Activated naive CD4-positive, alpha-beta T cell treated with anti-CD3 and anti-CD28 coated beads, Interleukin-2, amount 10 ng/mL, durations not matched to agents 7 days and 5 days (primary cell): ENCODE data around the gene CIDEB.
"Not testable (repeated sequence)": the region's sequence is repeated elsewhere in the genome, so short reads cannot be mapped to it uniquely, and the experiment has no call there.

Experiments
- CTCF ChIA-PET: fragments of 350-600 bp; sonication (Branson Sonifier 250); formaldehyde crosslinking; loops from one replicate; lab custom pipeline; 2021; ENCODE audit warnings: antibody characterized with exemption; lab: Charles Lee
- DNase-seq: peaks from one replicate; pipeline ENCODE4 v3.0.0-alpha.2; 2020
- H3K27ac Mint-ChIP-seq: one replicate; pipeline ENCODE4 v1.8.0; 2021; ENCODE audit warnings: mild to moderate bottlenecking, moderate library complexity, mixed read lengths
- H3K27me3 Mint-ChIP-seq: one replicate; pipeline ENCODE4 v1.8.0; 2021; ENCODE audit warnings: mild to moderate bottlenecking, mixed read lengths
- H3K36me3 Mint-ChIP-seq: one replicate; pipeline ENCODE4 v1.8.0; 2021; ENCODE audit warnings: mixed read lengths
- H3K4me1 Mint-ChIP-seq: one replicate; pipeline ENCODE4 v1.8.0; 2021; ENCODE audit warnings: mixed read lengths
- H3K4me3 Mint-ChIP-seq: one replicate; pipeline ENCODE4 v1.8.0; 2021; ENCODE audit warnings: mild to moderate bottlenecking, moderate library complexity, mixed read lengths
- H3K9me3 Mint-ChIP-seq: one replicate; pipeline ENCODE4 v1.8.0; 2021; ENCODE audit warnings: mixed read lengths

The CIDEB gene

GRCh38 chr14:24327914-24328313 lies 20.1 kb upstream of the CIDEB start:
- peak; percentile 48 for DNase-seq
- Mint-ChIP-seq H3K27me3 (peaks cover 80% of the 10 kb centered on the region), H3K4me1 (peaks cover 43% of the 10 kb centered on the region)
- H3K4me3 Mint-ChIP-seq, H3K9me3 Mint-ChIP-seq, H3K27ac Mint-ChIP-seq, H3K36me3 Mint-ChIP-seq: not testable (repeated sequence)
- CTCF ChIA-PET, result interaction anchor here (1.1 to 18.8 kb wide), 3 partner anchors 8 to 102 kb away, joined by 3 to 557 read pairs (median 129); partner anchors contain the start of genes CBLN3, CIDEB, KHNYN and LTB4R

- H3K4me3 Mint-ChIP-seq, result no peak overlapping the region
- H3K36me3 Mint-ChIP-seq, result no peaks in the 10 kb centered on the region
- H3K4me1 Mint-ChIP-seq, result peaks cover 38% of the 10 kb centered on the region
- no peak overlapping the region for H3K27ac Mint-ChIP-seq
- no peaks in the 10 kb centered on the region for H3K9me3 Mint-ChIP-seq
- CTCF ChIA-PET, result interaction anchor here (0.7 to 18.8 kb wide), 6 partner anchors 9 to 112 kb away, joined by 3 to 557 read pairs (median 3); partner anchors contain the start of genes CBLN3, CIDEB, KHNYN and LTB4R
- peaks cover 80% of the 10 kb centered on the region for H3K27me3 Mint-ChIP-seq
- DNase-seq, result no peak
These were observed 19.5 kb upstream of the CIDEB start for GRCh38 chr14:24327303-24327702.

GRCh38 chr14:24325963-24326362 lies 18.2 kb upstream of the CIDEB start:
- Mint-ChIP-seq H3K27me3 (peaks cover 75% of the 10 kb centered on the region), H3K27ac (no peak overlapping the region), H3K4me1 (peaks cover 27% of the 10 kb centered on the region), H3K4me3 (no peak overlapping the region), H3K9me3 (no peaks in the 10 kb centered on the region), H3K36me3 (no peaks in the 10 kb centered on the region)
- DNase-seq, result no peak
- CTCF ChIA-PET, result interaction anchor here (2.2 to 18.8 kb wide), 2 partner anchors 8 to 104 kb away, joined by 9 to 557 read pairs; partner anchors contain the start of genes CBLN3 and KHNYN

- H3K27me3 Mint-ChIP-seq, result peaks cover 76% of the 10 kb centered on the region
- CTCF ChIA-PET, result interaction anchor here (0.7 to 18.8 kb wide), 5 partner anchors 8 to 105 kb away, joined by 3 to 557 read pairs (median 6); partner anchors contain the start of genes CBLN3, KHNYN and LTB4R2
- no peaks in the 10 kb centered on the region for H3K36me3 Mint-ChIP-seq
- H3K4me1 Mint-ChIP-seq, result peaks cover 27% of the 10 kb centered on the region
- no peaks in the 10 kb centered on the region for H3K9me3 Mint-ChIP-seq
- H3K4me3 Mint-ChIP-seq, result no peak overlapping the region
- no peak overlapping the region for H3K27ac Mint-ChIP-seq
- no peak for DNase-seq
These were observed 17.3 kb upstream of the CIDEB start for GRCh38 chr14:24325041-24325530.

- Mint-ChIP-seq H3K9me3 (no peaks in the 10 kb centered on the region), H3K27ac (no peak overlapping the region), H3K36me3 (no peaks in the 10 kb centered on the region), H3K4me1 (peaks cover 18% of the 10 kb centered on the region), H3K27me3 (peaks cover 76% of the 10 kb centered on the region), H3K4me3 (no peak overlapping the region)
- CTCF ChIA-PET, result interaction anchor here (1.5 to 18.8 kb wide), 4 partner anchors 10 to 106 kb away, joined by 3 to 557 read pairs (median 8); partner anchors contain the start of genes CBLN3, KHNYN and LTB4R2
- no peak for DNase-seq
These were observed 16.2 kb upstream of the CIDEB start for GRCh38 chr14:24324024-24324423.

- H3K4me3 Mint-ChIP-seq, result no peak overlapping the region
- peaks cover 13% of the 10 kb centered on the region for H3K4me1 Mint-ChIP-seq
- peaks cover 81% of the 10 kb centered on the region for H3K27me3 Mint-ChIP-seq
- H3K9me3 Mint-ChIP-seq, result no peaks in the 10 kb centered on the region
- H3K27ac Mint-ChIP-seq, result no peak overlapping the region
- no peak for DNase-seq
- H3K36me3 Mint-ChIP-seq, result no peaks in the 10 kb centered on the region
- CTCF ChIA-PET, result interaction anchor here (0.9 to 18.8 kb wide), 5 partner anchors 10 to 108 kb away, joined by 3 to 557 read pairs (median 8); partner anchors contain the start of genes CBLN3, CIDEB, KHNYN and LTB4R2
These were observed 15.6 kb upstream of the CIDEB start for GRCh38 chr14:24323341-24323740.

- Mint-ChIP-seq H3K4me3 (no peak overlapping the region), H3K9me3 (no peaks in the 10 kb centered on the region), H3K4me1 (peaks cover 11% of the 10 kb centered on the region), H3K27me3 (peaks cover 82% of the 10 kb centered on the region), H3K27ac (no peak overlapping the region), H3K36me3 (peaks cover 3% of the 10 kb centered on the region)
- DNase-seq, result no peak
- CTCF ChIA-PET, result interaction anchor here (0.9 to 2.2 kb wide), 5 partner anchors 10 to 113 kb away, joined by 3 to 8 read pairs (median 4); partner anchors contain the start of genes CIDEB and LTB4R2
These were observed 14.9 kb upstream of the CIDEB start for GRCh38 chr14:24322672-24323071.

GRCh38 chr14:24321212-24321975 lies 13.6 kb upstream of the CIDEB start:
- Mint-ChIP-seq H3K27ac (no peak overlapping the region), H3K9me3 (no peaks in the 10 kb centered on the region), H3K36me3 (peaks cover 3% of the 10 kb centered on the region), H3K4me1 (peaks cover 9% of the 10 kb centered on the region), H3K27me3 (peaks cover 77% of the 10 kb centered on the region), H3K4me3 (no peak overlapping the region)
- CTCF ChIA-PET, result interaction anchor here (0.9 to 2.2 kb wide), 3 partner anchors 11 to 114 kb away, joined by 3 to 8 read pairs (median 4); partner anchors contain the start of gene CIDEB
- no peak for DNase-seq

- no peak for DNase-seq
- Mint-ChIP-seq H3K27me3 (peaks cover 37% of the 10 kb centered on the region), H3K4me3 (no peak overlapping the region), H3K36me3 (peaks cover 24% of the 10 kb centered on the region), H3K4me1 (peaks cover 41% of the 10 kb centered on the region), H3K9me3 (no peaks in the 10 kb centered on the region), H3K27ac (peak overlapping the region; percentile 40)
- CTCF ChIA-PET, result interaction anchor here (1.8 to 13.0 kb wide), 2 partner anchors 9 to 14 kb away, joined by 10 to 129 read pairs; partner anchors contain the start of genes ADCY4, CIDEB and LTB4R2
These were observed 9.6 kb upstream of the CIDEB start for GRCh38 chr14:24317141-24317928.

GRCh38 chr14:24316597-24316950 lies 8.8 kb upstream of the CIDEB start:
- peaks cover 49% of the 10 kb centered on the region for H3K4me1 Mint-ChIP-seq
- peaks cover 29% of the 10 kb centered on the region for H3K27me3 Mint-ChIP-seq
- no peak overlapping the region for H3K27ac Mint-ChIP-seq
- no peaks in the 10 kb centered on the region for H3K9me3 Mint-ChIP-seq
- DNase-seq, result no peak
- no peak overlapping the region for H3K4me3 Mint-ChIP-seq
- CTCF ChIA-PET, result interaction anchor here (1.2 to 13.0 kb wide), 2 partner anchors 15 to 20 kb away, joined by 3 to 129 read pairs; partner anchors contain the start of gene ADCY4
- H3K36me3 Mint-ChIP-seq, result peaks cover 28% of the 10 kb centered on the region

GRCh38 chr14:24315807-24316596 lies 8.2 kb upstream of the CIDEB start:
- no peak overlapping the region for H3K4me3 Mint-ChIP-seq
- H3K27me3 Mint-ChIP-seq, result peaks cover 28% of the 10 kb centered on the region
- H3K9me3 Mint-ChIP-seq, result no peaks in the 10 kb centered on the region
- CTCF ChIA-PET, result interaction anchor here (1.2 to 13.0 kb wide), 2 partner anchors 15 to 19 kb away, joined by 3 to 129 read pairs; partner anchors contain the start of gene ADCY4
- H3K27ac Mint-ChIP-seq, result no peak overlapping the region
- H3K36me3 Mint-ChIP-seq, result peaks cover 28% of the 10 kb centered on the region
- DNase-seq, result no peak
- H3K4me1 Mint-ChIP-seq, result peaks cover 52% of the 10 kb centered on the region

- H3K27ac Mint-ChIP-seq, result no peak overlapping the region
- H3K36me3 Mint-ChIP-seq, result peaks cover 28% of the 10 kb centered on the region
- DNase-seq, result no peak
- H3K4me1 Mint-ChIP-seq, result peaks cover 54% of the 10 kb centered on the region
- CTCF ChIA-PET, result interaction anchor here (1.2 to 13.0 kb wide), 2 partner anchors 16 to 19 kb away, joined by 3 to 129 read pairs; partner anchors contain the start of gene ADCY4
- no peaks in the 10 kb centered on the region for H3K9me3 Mint-ChIP-seq
- peaks cover 22% of the 10 kb centered on the region for H3K27me3 Mint-ChIP-seq
- H3K4me3 Mint-ChIP-seq, result no peak overlapping the region
These were observed 7.5 kb upstream of the CIDEB start for GRCh38 chr14:24315243-24315806.
